ENCODE results near the gene TGFBR3. TPM values are rescaled to one million over a fixed set of nuclear protein-coding genes. Genes with fewer than 3 reads are reported as not detected.

TGFBR3 gene
- total RNA-seq, 1 donor from 2014 or later: 2.5 TPM

DNA sequence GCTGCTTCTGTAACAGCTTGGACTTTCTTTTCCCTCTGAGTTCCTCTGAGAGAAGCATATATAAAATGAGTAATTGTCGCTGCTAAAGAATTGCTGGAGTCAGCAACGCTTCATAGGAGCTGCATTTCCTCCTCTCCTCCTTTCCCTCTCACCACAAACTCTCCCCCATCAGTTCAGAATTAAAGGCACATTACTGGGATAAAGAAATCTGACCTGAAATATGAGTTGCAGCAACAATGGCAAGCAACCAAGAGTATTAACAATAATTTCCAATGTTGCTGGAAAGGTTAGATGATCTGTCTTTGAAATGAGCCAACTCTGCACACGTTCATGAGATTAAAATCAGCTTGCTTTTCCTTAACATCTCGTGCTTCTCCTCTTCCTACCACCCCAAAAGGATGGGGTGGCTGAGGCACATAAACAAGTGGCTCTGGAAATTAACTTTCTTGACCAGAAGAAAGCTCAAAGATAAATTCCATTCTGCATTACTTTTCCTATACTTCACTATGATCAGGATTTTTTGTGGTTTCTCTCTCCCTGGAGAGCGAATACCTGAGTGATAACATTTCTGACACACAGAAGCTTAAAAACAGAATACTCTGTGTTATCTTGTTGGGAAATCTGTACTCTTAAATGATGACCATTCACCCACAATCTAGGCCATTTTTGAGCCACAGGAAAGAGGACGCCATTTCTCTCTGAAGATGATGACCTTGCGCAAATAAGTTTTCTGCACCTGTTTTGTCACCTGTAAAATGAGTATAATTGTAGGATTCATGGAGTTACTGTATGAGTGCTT, 90.2 kb downstream of the TGFBR3 start:
- DNase-seq (ENCODE audit: low read depth) (peak; percentile 83), FAIRE-seq (peak; percentile 23)
- peak overlapping the region; percentile 29 for H3K27ac Mint-ChIP-seq (ENCODE audit: unreplicated experiment)
- peaks cover 4% of the 10 kb centered on the region for H3K27me3 ChIP-seq (ENCODE audit: insufficient read depth, low read length)
- TF ChIP-seq, protein P1, sequence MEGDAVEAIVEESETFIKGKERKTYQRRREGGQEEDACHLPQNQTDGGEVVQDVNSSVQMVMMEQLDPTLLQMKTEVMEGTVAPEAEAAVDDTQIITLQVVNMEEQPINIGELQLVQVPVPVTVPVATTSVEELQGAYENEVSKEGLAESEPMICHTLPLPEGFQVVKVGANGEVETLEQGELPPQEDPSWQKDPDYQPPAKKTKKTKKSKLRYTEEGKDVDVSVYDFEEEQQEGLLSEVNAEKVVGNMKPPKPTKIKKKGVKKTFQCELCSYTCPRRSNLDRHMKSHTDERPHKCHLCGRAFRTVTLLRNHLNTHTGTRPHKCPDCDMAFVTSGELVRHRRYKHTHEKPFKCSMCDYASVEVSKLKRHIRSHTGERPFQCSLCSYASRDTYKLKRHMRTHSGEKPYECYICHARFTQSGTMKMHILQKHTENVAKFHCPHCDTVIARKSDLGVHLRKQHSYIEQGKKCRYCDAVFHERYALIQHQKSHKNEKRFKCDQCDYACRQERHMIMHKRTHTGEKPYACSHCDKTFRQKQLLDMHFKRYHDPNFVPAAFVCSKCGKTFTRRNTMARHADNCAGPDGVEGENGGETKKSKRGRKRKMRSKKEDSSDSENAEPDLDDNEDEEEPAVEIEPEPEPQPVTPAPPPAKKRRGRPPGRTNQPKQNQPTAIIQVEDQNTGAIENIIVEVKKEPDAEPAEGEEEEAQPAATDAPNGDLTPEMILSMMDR (IDR thresholded peaks at IDR 0.05; ENCODE audit: insufficient read depth, low read depth, low read length): no peak
- peak overlapping the region; percentile 17 for H3K9ac ChIP-seq (ENCODE audit: low read length)
- no peaks in the 10 kb centered on the region for H3K36me3 Mint-ChIP-seq (ENCODE audit: low read depth, unreplicated experiment)
- H3K36me3 ChIP-seq (ENCODE audit: insufficient read depth, low read length): no peaks in the 10 kb centered on the region
- H3K4me1 ChIP-seq (ENCODE audit: insufficient read depth, low read length): peaks cover 13% of the 10 kb centered on the region
- H3K4me2 ChIP-seq (ENCODE audit: low read length): peak overlapping the region; percentile 67
- peaks cover 19% of the 10 kb centered on the region for H3K4me1 Mint-ChIP-seq (ENCODE audit: low read depth, unreplicated experiment)
- H2AFZ ChIP-seq (ENCODE audit: low read depth, low read length): no peak overlapping the region
- H3K79me2 ChIP-seq (ENCODE audit: insufficient read depth, low read length): no peaks in the 10 kb centered on the region
- H3K4me3 Mint-ChIP-seq (ENCODE audit: unreplicated experiment): no peak overlapping the region
- H3K9me3 Mint-ChIP-seq (ENCODE audit: unreplicated experiment): no peaks in the 10 kb centered on the region
- no peak overlapping the region for H3K4me3 ChIP-seq (ENCODE audit: insufficient read depth, low read depth, low read length)
- no peaks in the 10 kb centered on the region for H3K9me3 ChIP-seq (ENCODE audit: insufficient read depth, low read depth, low read length)
- H3K27ac ChIP-seq (ENCODE audit: low read depth, low read length): peak overlapping the region; percentile 17
- no peaks in the 10 kb centered on the region for H4K20me1 ChIP-seq (ENCODE audit: insufficient read depth, low read length)
- H3K27me3 Mint-ChIP-seq (ENCODE audit: low read depth, unreplicated experiment): peaks cover 22% of the 10 kb centered on the region

DNA sequence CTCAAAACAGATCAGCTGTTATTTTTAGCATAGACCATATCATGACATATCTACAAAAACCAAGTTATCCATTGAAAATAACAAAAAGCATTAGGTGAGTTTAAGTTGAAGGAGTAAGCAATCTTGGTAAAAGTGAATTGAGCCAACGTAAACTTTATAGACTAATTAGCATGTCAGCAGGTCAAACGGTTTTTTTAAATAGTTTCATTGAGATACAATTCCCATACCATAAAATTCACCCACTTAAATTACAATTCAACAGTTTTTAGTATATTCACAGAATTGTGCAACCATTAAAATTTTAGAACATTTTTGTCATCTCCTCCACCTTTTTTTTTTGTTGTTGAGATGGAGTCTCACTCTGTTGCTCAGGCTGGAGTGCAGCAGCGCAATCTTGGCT, 92.1 kb downstream of the TGFBR3 start:
- no peaks in the 10 kb centered on the region for H3K79me2 ChIP-seq (ENCODE audit: insufficient read depth, low read length)
- no peak overlapping the region for H2AFZ ChIP-seq (ENCODE audit: low read depth, low read length)
- H3K27me3 ChIP-seq (ENCODE audit: insufficient read depth, low read length): peaks cover 4% of the 10 kb centered on the region
- FAIRE-seq: no peak
- peaks cover 26% of the 10 kb centered on the region for H3K27me3 Mint-ChIP-seq (ENCODE audit: low read depth, unreplicated experiment)
- no peak overlapping the region for H3K27ac Mint-ChIP-seq (ENCODE audit: unreplicated experiment)
- H3K9me3 ChIP-seq (ENCODE audit: insufficient read depth, low read depth, low read length): no peaks in the 10 kb centered on the region
- no peak overlapping the region for H3K4me3 ChIP-seq (ENCODE audit: insufficient read depth, low read depth, low read length)
- no peaks in the 10 kb centered on the region for H3K36me3 ChIP-seq (ENCODE audit: insufficient read depth, low read length)
- no peak for DNase-seq (ENCODE audit: low read depth)
- TF ChIP-seq, protein P1 (IDR thresholded peaks at IDR 0.05; ENCODE audit: insufficient read depth, low read depth, low read length): no peak
- TF ChIP-seq EZH2 (IDR thresholded peaks at IDR 0.05; ENCODE audit: insufficient read depth, low read length): no peak
- no peaks in the 10 kb centered on the region for H4K20me1 ChIP-seq (ENCODE audit: insufficient read depth, low read length)
- H3K4me1 ChIP-seq (ENCODE audit: insufficient read depth, low read length): peaks cover 13% of the 10 kb centered on the region
- H3K9ac ChIP-seq (ENCODE audit: low read length): no peak overlapping the region
- H3K4me1 Mint-ChIP-seq (ENCODE audit: low read depth, unreplicated experiment): peaks cover 19% of the 10 kb centered on the region
- H3K4me3 Mint-ChIP-seq (ENCODE audit: unreplicated experiment): no peak overlapping the region
- no peaks in the 10 kb centered on the region for H3K36me3 Mint-ChIP-seq (ENCODE audit: low read depth, unreplicated experiment)
- no peak overlapping the region for H3K27ac ChIP-seq (ENCODE audit: low read depth, low read length)
- H3K4me2 ChIP-seq (ENCODE audit: low read length): no peak overlapping the region
- no peaks in the 10 kb centered on the region for H3K9me3 Mint-ChIP-seq (ENCODE audit: unreplicated experiment)

DNA sequence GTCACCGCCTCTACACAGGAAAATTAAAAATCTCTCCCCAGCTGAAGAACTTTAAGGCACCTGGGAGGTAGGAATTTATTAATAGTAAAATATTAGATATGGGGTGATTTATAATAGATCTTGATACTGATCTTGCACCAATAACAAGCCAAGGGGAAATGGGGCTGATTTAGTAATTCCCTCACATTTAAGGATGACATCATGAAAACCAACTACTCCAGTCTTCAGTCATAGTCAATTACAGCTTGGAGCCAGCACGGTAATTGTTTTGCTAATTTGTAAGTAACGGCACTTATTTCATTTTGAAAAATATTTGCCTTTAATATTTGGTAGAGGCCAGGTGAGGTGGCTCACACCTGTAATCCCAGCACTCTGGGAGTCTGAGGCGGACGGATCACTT, 92.8 kb downstream of the TGFBR3 start:
- no peak overlapping the region for H3K27ac Mint-ChIP-seq (ENCODE audit: unreplicated experiment)
- Histone ChIP-seq H3K9me3 (ENCODE audit: insufficient read depth, low read depth, low read length) (no peaks in the 10 kb centered on the region), H3K27me3 (ENCODE audit: insufficient read depth, low read length) (peaks cover 4% of the 10 kb centered on the region), H3K27ac (ENCODE audit: low read depth, low read length) (no peak overlapping the region), H2AFZ (ENCODE audit: low read depth, low read length) (no peak overlapping the region), H3K79me2 (ENCODE audit: insufficient read depth, low read length) (no peaks in the 10 kb centered on the region), H3K36me3 (ENCODE audit: insufficient read depth, low read length) (no peaks in the 10 kb centered on the region), H3K4me2 (ENCODE audit: low read length) (no peak overlapping the region), H4K20me1 (ENCODE audit: insufficient read depth, low read length) (no peaks in the 10 kb centered on the region), H3K4me3 (ENCODE audit: insufficient read depth, low read depth, low read length) (no peak overlapping the region), H3K9ac (ENCODE audit: low read length) (no peak overlapping the region), H3K4me1 (ENCODE audit: insufficient read depth, low read length) (peaks cover 13% of the 10 kb centered on the region)
- FAIRE-seq (no peak), DNase-seq (ENCODE audit: low read depth) (no peak)
- peaks cover 15% of the 10 kb centered on the region for H3K4me1 Mint-ChIP-seq (ENCODE audit: low read depth, unreplicated experiment)
- H3K27me3 Mint-ChIP-seq (ENCODE audit: low read depth, unreplicated experiment): peaks cover 21% of the 10 kb centered on the region
- no peaks in the 10 kb centered on the region for H3K36me3 Mint-ChIP-seq (ENCODE audit: low read depth, unreplicated experiment)
- no peak overlapping the region for H3K4me3 Mint-ChIP-seq (ENCODE audit: unreplicated experiment)
- TF ChIP-seq, protein P1 (IDR thresholded peaks at IDR 0.05; ENCODE audit: insufficient read depth, low read depth, low read length): no peak
- TF ChIP-seq EZH2 (IDR thresholded peaks at IDR 0.05; ENCODE audit: insufficient read depth, low read length): no peak
- H3K9me3 Mint-ChIP-seq (ENCODE audit: unreplicated experiment): no peaks in the 10 kb centered on the region

Measured in astrocyte (in vitro differentiated cells and primary cell).